ENCODE measurements around the gene TMTC1. TPM values are rescaled to one million over a fixed set of nuclear protein-coding genes. Genes with fewer than 3 reads are reported as not detected.
"Not testable (repeated sequence)": the region's sequence is repeated elsewhere in the genome, so short reads cannot be mapped to it uniquely, and the experiment has no call there.

Gene TMTC1
- total RNA-seq, 2 donors from 2014 or later: not detected

DNA sequence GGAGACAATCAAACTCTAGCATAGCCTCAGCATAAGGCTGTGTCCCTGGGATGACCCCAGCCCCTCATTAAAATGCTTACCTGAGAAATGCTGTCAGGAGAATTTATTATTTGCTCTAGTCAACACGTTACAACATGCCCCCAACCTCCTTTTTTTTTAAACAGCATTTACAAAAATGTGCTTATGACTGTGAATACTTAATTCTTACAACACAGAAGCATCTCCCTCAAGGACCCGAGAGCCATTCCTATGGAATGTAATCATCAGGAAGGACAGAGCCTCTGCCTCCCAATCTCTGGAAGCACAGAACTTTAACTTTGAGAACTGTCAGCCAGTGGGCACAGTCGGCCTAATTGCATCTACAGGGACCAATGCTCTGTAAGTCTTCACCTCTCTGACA lies 149.7 kb downstream of the TMTC1 start:
- ATAC-seq (replicated peaks): no peak
- Mint-ChIP-seq H3K4me1 (no peaks in the 10 kb centered on the region), H3K9me3 (peaks cover 3% of the 10 kb centered on the region), H3K27me3 (peaks cover 14% of the 10 kb centered on the region), H3K4me3 (no peak overlapping the region), H3K36me3 (ENCODE audit: low read depth) (no peaks in the 10 kb centered on the region), H3K27ac (no peak overlapping the region)

DNA sequence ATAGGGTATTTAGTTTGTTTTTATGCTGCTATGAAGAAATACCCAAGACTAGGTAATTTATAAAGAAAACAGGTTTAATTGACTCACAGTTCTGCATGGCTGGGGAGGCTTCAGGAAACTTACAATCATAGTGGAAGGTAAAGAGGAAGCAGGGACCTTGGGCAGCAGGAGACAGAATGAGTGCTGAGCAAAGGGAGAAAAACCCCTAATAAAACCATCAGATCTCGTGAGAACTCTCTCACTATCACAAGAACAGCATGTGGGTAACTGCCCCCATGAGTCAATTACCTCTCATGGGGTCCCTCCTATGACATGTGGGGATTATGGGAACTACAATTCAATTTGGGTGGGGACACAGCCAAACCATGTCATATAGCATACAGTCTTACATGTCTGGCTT lies 153.6 kb downstream of the TMTC1 start:
- H3K27me3 Mint-ChIP-seq: peaks cover 10% of the 10 kb centered on the region
- not testable (repeated sequence) for H3K36me3 Mint-ChIP-seq (ENCODE audit: low read depth); H3K9me3 Mint-ChIP-seq; H3K4me3 Mint-ChIP-seq; H3K4me1 Mint-ChIP-seq; ATAC-seq (replicated peaks); H3K27ac Mint-ChIP-seq

DNA sequence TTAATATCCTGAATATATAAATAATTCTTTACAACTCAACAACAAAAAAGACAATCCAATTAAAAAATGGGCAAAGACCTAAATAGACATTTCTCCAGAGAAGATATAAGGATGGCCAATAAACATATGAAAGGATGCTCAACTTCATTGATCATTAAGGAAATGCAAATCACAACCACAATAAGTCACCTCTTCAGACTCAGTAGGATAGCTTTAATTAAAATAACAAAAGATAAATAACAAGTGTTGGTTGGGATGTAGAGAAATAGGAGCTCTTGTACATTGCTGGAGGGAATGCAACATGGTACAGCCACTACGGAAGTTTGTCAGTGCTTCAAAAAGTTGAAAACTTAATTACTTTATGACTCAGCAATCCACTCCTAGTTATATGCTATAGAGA lies 156.5 kb downstream of the TMTC1 start:
- Mint-ChIP-seq H3K4me3 (no peak overlapping the region), H3K9me3 (peaks cover 3% of the 10 kb centered on the region), H3K36me3 (ENCODE audit: low read depth) (no peaks in the 10 kb centered on the region), H3K27me3 (peaks cover 3% of the 10 kb centered on the region), H3K4me1 (no peaks in the 10 kb centered on the region), H3K27ac (no peak overlapping the region)
- ATAC-seq (replicated peaks): no peak

DNA sequence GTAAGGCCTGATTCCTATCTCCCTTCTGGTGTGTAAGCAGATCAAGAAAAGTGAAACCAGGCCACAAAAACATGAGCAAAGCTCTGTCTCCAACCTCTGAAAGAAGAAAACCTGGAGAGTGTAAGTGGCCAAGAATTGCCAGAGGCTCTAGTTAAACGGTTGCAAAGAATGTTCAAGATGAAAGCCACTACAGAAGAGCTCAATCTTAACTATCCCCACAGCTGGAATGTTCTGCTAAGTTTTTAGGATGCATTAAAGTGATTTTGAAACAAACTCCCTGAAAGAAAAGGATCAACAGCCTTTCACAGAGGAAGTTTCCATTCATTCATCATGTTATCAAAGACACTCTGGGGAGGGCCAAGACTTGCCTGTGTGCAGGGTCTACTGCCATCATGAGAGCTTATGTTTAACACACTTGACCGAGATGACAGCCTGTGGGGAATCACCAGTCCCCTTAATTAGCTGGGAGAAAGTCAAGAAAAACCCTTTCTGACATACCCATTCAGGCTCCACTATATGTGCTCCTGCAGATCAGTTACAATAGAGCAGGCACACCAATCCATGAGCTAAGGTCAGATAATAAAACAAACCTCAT lies 158.3 kb downstream of the TMTC1 start:
- no peak overlapping the region for H3K4me3 Mint-ChIP-seq
- H3K9me3 Mint-ChIP-seq: peaks cover 2% of the 10 kb centered on the region
- ATAC-seq (replicated peaks): no peak
- peaks cover 4% of the 10 kb centered on the region for H3K27me3 Mint-ChIP-seq
- H3K36me3 Mint-ChIP-seq (ENCODE audit: low read depth): no peaks in the 10 kb centered on the region
- H3K27ac Mint-ChIP-seq: no peak overlapping the region
- no peaks in the 10 kb centered on the region for H3K4me1 Mint-ChIP-seq

DNA sequence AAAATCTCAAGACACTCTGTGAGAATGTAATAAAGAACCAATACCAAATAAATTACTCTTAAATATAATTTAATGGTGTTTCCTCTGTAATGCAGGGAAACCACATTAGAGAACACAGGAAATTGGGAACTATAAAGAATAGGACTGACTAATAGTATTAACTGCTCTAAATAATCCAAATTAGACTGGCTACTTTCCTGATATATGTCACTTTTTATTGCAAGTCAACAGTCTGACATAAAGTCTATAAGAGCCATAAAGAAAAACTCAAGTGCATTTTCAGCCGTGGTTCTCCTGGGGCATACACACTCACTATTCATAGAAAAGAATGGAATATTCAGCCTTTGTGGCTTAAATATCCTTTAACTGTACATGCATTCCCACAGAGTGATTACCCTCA lies 161.5 kb downstream of the TMTC1 start:
- Mint-ChIP-seq H3K27ac (no peak overlapping the region), H3K27me3 (peaks cover 19% of the 10 kb centered on the region), H3K4me3 (no peak overlapping the region), H3K36me3 (ENCODE audit: low read depth) (no peaks in the 10 kb centered on the region), H3K9me3 (no peaks in the 10 kb centered on the region), H3K4me1 (no peaks in the 10 kb centered on the region)
- no peak for ATAC-seq (replicated peaks)

DNA sequence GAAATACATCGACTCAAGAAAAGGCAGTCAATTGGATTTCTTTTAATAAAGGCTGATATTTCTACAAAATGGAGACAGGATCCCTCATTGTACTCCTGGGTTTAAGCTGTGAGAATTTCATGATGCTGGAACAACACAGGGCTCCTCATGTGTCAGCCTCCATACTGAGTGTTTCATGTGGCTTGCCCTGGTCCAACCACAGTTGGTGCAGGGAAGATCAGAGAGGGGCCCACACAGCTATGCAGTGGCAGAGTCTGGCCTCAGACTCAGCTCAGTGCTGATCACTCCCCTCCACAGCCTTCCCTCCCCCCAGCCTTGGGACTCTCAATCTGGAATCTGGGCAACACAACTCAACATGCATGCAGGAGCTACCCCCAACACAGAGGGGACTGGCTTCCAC lies 163.7 kb downstream of the TMTC1 start:
- Mint-ChIP-seq H3K4me1 (no peaks in the 10 kb centered on the region), H3K27ac (no peak overlapping the region), H3K27me3 (peaks cover 24% of the 10 kb centered on the region), H3K4me3 (no peak overlapping the region), H3K9me3 (no peaks in the 10 kb centered on the region), H3K36me3 (ENCODE audit: low read depth) (no peaks in the 10 kb centered on the region)
- peak; percentile 27 for ATAC-seq (replicated peaks)

DNA sequence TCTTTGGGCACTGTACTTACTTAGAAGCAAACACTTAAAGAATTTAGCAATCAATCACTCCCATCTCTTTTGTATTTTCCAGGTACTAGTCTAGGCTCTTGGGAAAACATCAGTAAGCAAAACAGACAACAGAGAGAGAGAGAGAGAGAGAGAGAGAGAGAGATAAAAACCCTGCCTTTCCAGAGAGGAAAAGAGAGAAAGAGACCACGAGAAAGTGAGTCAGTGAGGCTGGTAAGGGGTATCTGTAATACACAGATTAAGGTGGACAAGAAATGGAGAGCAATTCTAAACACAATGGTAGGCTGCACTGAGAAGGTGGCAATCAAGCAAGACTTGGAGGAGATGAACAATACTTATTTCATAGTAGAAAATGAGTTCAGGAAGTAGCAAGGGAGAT lies 166.3 kb downstream of the TMTC1 start:
- ATAC-seq (replicated peaks): peak; percentile 41
- Mint-ChIP-seq H3K27ac (peak overlapping the region; percentile 23), H3K4me1 (no peaks in the 10 kb centered on the region), H3K27me3 (peaks cover 27% of the 10 kb centered on the region), H3K9me3 (no peaks in the 10 kb centered on the region), H3K36me3 (ENCODE audit: low read depth) (no peaks in the 10 kb centered on the region), H3K4me3 (peak overlapping the region; percentile 3)

DNA sequence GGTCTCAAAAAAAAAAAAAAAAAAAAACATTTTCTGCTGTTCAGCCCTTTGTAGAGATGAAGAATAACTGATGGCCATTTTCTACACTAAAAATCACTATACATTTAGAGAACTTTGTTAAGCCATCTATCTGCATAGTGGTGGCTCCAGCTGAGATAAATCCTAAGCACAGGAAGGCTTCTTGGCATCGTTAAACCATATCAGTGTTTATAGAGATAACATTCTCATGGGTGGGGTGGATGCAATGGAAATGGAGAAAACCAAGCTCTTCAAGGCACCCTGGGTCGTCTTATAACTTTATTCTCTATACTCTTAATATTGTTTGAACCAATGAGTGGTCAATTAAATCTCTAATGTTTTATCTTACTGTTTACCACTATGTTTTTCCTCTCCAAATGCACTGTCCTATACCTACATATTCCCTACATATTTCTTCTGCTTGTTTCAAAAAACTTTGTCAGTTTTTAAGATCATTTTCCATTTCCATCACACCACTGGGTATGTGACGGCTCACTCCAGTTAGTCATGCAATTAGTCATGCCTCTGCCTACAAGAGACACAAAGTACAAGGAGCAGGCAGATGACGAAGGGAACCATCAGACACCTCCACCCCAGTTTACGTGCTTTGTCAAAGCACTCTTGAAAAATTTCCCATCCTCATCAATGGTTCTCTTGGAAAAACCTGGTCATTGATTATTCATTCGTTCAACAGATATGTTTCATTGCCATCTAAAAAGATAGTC lies 166.9 kb downstream of the TMTC1 start:
- peak; percentile 81 for ATAC-seq (replicated peaks)
- peak overlapping the region; percentile 3 for H3K4me3 Mint-ChIP-seq
- peaks cover 27% of the 10 kb centered on the region for H3K27me3 Mint-ChIP-seq
- no peaks in the 10 kb centered on the region for H3K9me3 Mint-ChIP-seq
- peak overlapping the region; percentile 23 for H3K27ac Mint-ChIP-seq
- no peaks in the 10 kb centered on the region for H3K4me1 Mint-ChIP-seq
- no peaks in the 10 kb centered on the region for H3K36me3 Mint-ChIP-seq (ENCODE audit: low read depth)

DNA sequence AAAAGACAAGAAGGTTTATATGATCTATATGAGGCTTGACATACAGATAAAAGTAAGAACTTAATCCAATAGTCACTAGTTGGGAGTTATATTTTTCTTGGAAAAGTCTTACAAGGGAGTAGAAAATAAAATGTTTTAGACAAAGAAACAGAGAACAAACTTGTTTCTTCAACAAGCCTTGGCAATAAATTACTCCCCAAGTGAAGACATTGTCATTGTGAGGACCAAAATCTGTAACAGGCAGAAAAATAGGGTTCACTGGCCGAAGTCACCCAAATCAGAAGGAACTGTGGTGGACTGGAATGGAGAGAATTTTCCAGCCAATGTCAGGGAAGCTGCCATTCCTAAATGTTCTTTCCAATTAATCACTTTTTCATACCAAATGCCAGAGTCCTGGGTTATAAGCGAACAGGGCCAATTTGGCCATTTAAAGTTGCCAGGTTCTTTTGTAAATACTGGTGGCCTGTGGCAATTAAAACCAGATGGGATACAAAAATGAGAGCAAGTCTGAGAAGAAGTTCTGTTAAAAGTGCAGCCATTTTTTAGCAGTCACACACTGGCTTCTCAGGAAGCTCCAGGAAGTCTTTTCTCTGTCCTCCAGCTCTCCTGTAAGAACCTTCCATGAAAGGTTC lies 168.9 kb downstream of the TMTC1 start:
- Mint-ChIP-seq H3K9me3 (no peaks in the 10 kb centered on the region), H3K4me3 (no peak overlapping the region), H3K27me3 (peaks cover 22% of the 10 kb centered on the region), H3K4me1 (no peaks in the 10 kb centered on the region), H3K36me3 (ENCODE audit: low read depth) (no peaks in the 10 kb centered on the region), H3K27ac (no peak overlapping the region)
- ATAC-seq (replicated peaks): no peak

DNA sequence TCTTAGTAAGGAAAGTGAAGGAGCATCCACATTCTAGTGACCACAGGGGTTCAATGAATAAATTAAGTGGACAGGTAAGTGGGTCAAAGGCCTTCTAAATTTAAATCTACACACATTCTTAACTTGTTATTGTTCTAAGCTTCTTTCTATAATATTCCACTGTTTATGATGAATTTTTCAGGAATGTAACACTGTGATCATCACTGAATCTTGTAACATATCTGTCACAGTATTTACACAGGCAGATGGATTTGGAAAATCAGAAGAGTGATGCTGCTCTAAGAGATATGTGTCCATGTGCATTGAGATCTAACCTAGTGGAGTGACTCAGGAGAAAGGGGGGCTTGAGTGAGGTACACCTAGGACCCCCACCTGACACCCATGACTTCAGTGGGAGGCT lies 170.8 kb downstream of the TMTC1 start:
- no peaks in the 10 kb centered on the region for H3K36me3 Mint-ChIP-seq (ENCODE audit: low read depth)
- H3K4me3 Mint-ChIP-seq: no peak overlapping the region
- ATAC-seq (replicated peaks): no peak
- H3K9me3 Mint-ChIP-seq: no peaks in the 10 kb centered on the region
- peaks cover 18% of the 10 kb centered on the region for H3K27me3 Mint-ChIP-seq
- no peaks in the 10 kb centered on the region for H3K4me1 Mint-ChIP-seq
- no peak overlapping the region for H3K27ac Mint-ChIP-seq

DNA sequence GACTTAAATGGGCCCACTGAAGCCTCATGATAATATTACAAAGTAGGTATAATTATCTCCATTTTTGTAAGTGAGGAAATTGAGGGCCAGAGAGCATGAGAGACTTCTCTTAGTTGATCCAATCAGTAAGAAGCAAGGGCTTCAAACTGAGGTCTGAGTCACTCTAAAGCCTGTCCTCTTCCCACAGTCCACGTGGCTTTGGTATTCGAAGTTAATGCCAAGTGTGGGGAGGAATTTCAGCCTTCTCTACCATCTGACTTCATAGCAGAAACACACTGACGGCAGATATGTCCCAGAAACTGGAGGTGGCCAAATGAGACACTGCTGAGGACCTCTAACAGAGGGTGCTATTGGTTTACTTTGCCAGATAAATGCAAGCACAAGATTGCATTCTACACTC lies 171.8 kb downstream of the TMTC1 start:
- no peak overlapping the region for H3K27ac Mint-ChIP-seq
- H3K36me3 Mint-ChIP-seq (ENCODE audit: low read depth): no peaks in the 10 kb centered on the region
- H3K4me3 Mint-ChIP-seq: no peak overlapping the region

DNA sequence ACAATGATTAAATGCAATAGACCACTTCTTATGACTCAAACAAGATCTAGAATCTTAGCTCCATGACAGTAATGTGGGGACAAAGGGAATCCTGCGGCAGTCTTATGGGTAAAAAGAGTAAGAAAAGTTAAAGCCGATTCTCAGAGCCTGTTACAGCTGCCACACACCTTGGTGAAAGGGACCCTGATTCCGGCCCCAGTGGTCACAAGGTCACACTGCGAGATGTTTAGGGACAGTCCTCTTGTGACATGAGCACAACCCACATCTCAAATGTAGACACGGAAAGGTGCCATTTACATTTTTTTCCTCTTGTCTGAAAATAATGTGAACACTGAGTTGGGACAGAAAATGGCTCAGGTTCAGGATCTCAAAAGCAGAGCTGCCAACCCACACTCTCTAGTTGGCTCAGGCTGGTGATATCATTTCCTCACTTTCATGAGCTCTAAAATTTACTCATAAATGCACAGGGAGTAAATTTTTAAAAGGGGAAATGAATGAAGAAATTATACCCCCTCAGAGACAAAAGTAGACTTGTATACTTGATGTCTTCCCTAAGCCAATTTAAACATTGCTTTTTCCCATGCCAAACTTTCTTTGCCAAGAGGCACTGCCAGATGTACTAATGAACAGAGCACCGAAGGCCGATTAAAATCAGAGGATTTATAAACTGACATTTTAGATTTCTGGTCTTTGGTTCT lies 173.1 kb downstream of the TMTC1 start:
- no peaks in the 10 kb centered on the region for H3K9me3 Mint-ChIP-seq
- H3K27me3 Mint-ChIP-seq: peaks cover 13% of the 10 kb centered on the region
- H3K4me3 Mint-ChIP-seq: no peak overlapping the region
- no peaks in the 10 kb centered on the region for H3K4me1 Mint-ChIP-seq
- no peak overlapping the region for H3K27ac Mint-ChIP-seq
- no peaks in the 10 kb centered on the region for H3K36me3 Mint-ChIP-seq (ENCODE audit: low read depth)
- ATAC-seq (replicated peaks): no peak

More for the DNA sequence above, 171.8 kb downstream of the TMTC1 start:
- Mint-ChIP-seq H3K4me1 (no peaks in the 10 kb centered on the region), H3K9me3 (no peaks in the 10 kb centered on the region), H3K27me3 (peaks cover 14% of the 10 kb centered on the region)
- ATAC-seq (replicated peaks): no peak

DNA sequence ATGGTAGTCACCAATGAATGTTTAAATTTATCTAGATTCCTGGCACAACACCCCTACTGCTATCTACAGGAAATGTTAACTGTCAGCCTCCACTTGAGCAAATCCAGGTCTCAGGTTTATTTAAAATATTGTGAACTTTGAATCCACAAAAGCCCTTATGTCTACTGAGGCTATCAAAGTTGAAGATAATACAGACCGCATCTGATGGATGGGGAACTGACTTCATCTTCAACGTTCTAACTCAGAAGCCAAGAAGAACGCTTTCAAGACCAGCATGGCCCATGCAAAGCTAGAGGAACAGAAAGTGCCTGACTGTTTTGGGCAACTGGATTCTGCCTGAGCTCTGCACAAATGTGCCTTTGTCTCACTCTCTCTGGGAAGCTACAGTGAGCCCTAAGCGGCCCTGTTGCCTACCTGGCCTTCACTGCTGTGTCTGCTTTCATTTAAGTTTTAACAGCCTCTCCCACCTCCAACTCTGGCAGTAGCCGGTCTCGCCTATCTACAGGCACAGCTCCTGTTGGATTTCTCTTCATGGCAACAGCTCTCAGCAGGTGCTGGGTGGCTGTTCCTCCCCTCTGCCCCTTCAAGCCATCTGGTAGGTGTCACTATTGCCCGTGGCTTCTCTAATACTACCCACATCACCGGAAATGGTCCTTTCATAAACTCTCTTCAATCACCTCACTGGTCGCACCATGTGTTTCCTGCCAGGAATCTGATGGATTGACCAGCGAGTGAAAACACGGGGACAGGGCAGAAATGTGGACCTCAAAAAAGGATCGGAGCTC lies 174.1 kb downstream of the TMTC1 start:
- H3K27me3 Mint-ChIP-seq: peaks cover 13% of the 10 kb centered on the region
- H3K4me1 Mint-ChIP-seq: no peaks in the 10 kb centered on the region
- H3K9me3 Mint-ChIP-seq: no peaks in the 10 kb centered on the region
- no peaks in the 10 kb centered on the region for H3K36me3 Mint-ChIP-seq (ENCODE audit: low read depth)
- no peak overlapping the region for H3K4me3 Mint-ChIP-seq
- no peak overlapping the region for H3K27ac Mint-ChIP-seq
- ATAC-seq (replicated peaks): no peak

DNA sequence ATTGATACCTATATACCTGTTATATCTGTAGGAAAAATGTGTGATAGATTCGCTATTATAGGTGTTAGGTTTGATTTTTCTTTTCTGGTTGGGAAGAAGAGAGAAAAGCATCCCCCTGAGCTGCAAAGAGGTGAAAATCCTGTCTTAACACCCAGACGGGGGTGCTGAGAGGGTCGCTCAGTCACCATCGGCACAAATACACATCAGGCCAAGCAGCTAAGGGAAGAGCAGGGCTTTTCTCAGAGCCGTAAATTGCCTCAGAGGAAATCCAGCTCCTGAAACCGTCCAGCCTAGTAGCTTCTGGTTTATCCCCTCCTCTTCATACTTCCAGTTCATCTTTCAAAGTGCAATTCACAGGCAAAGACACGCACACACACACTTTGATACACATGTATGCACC lies 175.2 kb downstream of the TMTC1 start:
- H3K4me1 Mint-ChIP-seq: no peaks in the 10 kb centered on the region
- peaks cover 10% of the 10 kb centered on the region for H3K27me3 Mint-ChIP-seq
- no peak overlapping the region for H3K4me3 Mint-ChIP-seq
- no peaks in the 10 kb centered on the region for H3K36me3 Mint-ChIP-seq (ENCODE audit: low read depth)
- no peak for ATAC-seq (replicated peaks)
- no peaks in the 10 kb centered on the region for H3K9me3 Mint-ChIP-seq
- H3K27ac Mint-ChIP-seq: no peak overlapping the region

Data from activated T-helper 17 cell treated with anti-CD3 and anti-CD28 coated beads, Interleukin-2, amount 50 U/mL, for 72 hours (primary cell).